GM19240 (cell line): ENCODE data around the gene EGLN1.

ENCODE experiments used
- DNase-seq: peaks from one replicate; pipeline ENCODE4 v3.0.0; 2011; ENCODE audit warnings: low spot score; ENCODE audit not compliant: insufficient read length

Gene EGLN1

DNA sequence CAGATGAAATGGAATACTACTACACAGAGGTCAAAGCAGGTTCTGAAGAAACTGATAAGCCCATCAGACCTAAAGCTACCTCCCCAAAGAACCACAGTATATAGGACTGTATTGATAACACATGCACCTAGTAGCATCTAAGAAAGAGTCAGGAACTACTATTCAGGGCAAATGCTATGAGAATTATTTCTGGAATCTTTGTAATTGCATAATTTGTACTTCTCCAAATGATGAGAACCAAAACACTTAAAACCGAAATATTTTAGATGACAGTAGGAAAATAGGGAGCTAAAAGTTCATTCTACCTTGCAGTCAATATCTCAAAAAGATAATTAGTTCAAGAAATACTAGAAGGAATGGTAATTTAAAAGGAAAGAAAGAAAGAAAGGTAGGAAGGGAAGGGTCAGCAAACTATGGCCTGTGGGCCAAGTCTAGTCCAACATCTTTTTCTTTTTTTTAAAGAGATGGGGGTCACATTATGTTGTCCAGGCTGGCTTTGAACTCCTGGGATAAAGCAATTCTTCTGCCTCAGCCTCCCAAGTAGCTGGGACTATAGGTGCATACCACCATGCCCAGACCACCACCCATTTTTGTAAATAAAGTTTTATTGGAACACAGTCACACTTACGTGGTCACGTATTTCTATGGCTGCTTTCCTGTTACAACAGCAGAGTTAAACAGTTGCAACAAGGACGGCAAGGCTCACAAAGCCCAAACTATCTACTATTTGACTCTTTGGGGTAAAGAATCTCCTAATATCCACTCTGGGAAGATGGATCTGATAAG, 24.0 kb downstream of the EGLN1 start:
- no peak for DNase-seq

DNA sequence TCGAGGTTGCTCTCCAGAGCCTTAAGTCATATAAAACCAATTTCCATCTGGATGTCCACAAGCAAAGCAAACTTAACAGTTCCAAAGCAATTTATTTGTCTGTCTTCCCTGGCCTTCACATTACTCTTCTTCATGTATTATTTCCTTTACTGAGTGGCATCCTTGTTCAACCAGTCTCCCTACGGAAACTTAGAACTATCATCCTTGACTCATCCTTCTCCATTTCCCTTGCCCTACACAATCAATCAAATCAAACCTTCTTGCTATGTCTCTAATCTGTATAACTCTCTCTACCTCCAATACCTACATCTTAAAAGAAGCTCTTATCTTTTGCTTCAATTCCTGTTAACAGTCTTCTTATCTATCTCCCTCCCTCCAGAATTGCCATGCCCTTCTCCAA, 25.4 kb downstream of the EGLN1 start:
- no peak for DNase-seq

DNA sequence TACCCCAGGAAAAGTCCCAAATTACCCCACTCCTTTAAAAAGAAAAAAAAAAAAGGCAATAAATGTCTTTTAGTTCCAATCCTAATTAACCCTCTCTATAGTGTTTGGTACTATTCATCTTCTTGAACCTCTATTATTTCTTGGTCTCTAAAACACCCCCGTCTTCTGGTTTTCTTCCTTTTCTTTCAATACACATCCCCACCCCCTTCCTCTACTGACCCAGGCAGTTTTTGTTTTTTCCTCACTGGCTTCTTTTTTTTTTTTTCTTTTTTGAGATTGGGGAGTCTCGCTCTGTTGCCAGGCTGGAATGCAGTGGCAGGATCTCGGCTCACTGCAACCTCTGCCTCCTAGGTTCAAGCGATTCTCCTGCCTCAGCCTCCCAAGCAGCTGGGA, 26.1 kb downstream of the EGLN1 start:
- no peak for DNase-seq

DNA sequence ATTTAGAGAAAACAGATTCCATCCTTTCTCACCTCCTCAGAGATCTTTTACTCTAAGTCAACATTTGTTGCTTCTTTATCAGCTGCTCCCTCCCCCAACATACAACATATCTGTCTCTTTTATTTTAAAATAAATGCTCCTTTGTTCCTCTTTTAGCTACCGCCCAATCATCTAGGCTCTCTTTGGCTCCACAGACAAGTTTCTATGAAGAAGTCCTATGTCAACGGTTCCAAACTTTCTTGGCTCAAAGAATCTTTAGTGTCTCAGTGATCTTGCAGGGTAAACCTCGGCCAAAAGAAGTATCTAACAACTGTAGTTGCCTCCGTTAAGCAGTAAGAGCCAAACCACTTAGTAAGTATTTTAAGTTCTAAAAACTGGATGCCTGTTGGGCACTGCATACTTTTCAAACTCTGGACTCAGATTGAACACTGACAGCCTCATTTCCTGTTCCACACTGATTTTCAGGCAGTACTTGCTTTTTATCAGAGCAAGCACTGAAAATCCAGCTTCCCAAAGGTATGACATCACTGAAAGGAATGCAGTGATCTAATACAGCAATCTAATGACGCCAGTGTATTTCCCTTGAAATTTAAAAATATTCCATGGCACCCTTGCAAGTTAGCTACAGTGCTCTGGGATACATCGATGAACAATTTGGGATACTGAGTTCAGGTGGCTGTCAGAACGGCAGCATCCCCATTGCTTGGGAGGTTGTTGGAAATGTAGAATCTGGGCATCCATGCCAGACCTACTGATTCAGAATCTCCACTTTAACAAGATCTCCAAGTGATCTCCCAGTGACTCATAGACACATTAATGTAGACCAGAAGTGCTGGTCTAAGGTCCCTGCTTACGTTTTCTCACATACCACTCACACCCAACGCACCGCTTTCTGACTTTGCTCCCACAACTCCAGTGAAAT, 26.8 kb downstream of the EGLN1 start:
- no peak for DNase-seq

DNA sequence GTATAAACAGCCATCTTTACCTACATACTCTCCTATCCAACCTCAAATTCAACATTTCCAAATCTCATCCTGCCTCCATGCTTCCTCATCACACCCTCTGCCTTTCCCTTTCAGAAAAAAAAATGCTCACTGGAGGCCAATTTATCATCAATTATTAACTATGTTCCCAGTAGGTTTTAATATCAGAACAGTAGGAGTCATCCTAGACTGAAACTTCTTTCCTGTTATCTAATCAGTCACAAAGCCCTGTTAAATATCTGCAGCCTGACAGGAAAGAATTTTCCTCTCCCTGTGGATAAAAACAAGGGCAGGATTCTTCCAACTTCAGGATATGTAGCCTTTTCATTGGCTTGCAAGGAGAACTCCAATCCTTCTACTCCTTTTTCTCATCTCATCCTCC, 28.4 kb downstream of the EGLN1 start:
- no peak for DNase-seq

DNA sequence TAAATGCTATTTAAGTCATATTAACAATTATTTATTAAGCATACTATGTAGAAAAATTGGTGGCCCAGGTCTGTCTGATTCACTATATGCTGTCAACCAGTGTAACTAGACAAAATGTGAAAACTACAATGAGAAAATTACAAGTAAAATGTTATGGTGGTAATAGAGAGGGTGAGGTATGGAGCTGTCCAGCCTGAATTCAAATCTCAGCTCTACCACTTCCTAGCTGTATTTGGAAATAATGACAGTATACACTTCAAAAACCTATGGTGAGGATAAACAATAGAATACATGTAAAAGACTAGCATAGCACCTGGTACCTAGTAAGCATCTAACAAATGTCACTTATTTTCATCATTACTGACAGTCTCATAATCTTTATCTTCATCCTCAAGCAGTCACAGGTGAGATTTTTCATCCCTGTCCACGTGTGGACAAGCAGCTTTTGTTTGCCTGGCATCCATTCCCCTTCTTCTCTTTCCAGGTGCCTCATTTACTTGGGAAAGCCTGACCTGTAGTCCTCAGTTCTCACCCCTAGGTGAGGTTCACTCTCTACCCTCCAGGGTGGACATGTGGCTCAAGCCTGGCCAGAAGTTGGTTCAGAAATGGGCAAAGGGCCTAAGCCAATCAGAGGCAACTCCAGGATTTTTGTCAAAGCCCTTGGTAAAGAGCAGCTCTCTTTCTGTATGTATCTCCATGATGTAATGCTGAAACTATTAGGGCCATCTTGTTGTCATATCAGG, 29.5 kb downstream of the EGLN1 start:
- DNase-seq, result no peak

DNA sequence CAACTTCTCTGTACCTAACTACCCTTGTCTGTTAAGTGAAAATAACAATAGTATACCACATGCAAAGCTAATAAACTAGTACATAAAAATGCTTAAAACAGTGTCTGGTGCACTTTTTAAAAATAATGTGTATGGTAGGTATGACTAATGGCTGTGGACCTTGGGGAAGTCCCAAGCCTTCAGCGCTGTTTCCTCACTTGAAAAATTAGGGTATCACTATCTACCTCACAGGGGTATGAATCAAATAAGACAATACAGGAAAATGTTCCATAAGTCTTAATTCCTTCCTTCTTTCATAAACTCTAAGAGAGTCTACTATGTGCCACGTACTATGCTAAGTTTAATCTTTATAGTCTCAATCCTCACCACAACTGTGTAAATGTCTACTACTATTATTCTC, 32.0 kb downstream of the EGLN1 start:
- no peak for DNase-seq

DNA sequence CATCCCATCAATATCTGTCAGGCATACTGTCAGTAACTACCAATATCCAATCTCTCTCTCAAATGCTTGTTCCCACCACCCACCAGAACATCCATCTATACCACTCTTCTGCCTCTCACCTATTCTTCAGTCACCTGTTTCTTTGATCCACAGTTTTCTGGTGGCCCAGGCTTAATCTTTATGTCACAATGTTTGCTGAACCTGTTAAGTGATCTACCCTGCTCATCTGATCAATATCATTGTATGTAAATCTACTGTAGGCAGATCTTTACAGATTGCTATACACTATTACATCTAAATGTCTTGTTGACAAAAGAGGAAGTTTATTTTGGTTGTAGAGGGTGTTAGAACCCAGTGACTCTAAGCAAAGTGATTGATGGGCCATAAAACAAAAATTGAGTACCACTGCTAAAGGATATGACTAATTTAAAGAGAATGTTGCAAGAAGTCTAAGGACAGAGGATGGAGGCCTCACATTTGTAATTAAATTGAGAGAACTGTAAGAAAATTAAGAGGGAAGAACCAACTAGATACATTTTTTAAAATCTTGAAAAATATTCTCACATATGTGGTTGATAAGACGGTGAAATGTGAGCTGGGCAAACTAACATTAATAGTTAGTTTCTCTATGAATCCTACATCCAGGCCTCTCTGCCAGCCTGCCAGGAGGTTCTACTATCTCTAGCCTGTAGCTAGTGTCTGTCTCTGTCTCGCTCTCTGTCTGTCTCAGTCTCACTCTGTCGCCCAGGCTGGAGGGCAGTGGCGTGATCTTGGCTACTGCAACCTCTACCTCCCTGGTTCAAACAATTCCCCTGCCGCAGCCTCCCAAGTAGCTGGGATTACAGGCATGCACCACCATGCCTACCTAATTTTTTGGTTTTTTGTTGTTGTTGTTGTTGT, 34.1 kb downstream of the EGLN1 start:
- no peak for DNase-seq

DNA sequence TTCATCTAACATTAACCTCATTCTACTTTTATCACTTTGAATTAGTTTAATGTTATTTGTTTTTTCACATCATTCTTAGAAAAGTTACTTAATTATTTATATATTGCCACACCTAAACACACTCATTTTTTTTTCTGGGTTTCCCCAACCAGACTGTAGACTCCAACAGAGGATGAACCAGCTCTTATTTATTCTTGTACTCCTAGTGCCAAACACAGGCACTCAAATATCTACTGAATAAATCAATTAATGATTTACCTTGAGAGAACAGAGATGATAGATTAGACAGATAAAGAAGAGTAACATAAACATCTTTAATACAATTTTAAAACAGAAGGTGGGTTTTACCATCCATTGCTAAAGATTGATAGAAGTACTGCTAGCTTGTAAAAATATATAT, 35.6 kb downstream of the EGLN1 start:
- no peak for DNase-seq

DNA sequence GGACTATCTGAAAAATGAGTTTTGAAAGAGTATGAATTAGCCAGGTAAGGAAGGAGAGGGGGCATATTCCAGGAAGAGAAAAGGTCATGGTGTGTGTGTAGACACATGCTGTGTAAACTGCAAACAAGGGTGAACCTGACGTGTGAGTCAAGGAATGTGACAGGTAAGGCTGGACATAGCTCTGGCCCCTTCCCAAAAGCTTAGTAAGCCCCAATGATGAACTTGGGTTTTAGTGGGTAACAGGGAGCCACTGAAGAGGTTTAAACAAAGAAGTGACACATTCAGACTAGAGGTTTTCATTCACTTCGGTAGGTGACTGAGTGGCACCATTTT, 36.7 kb downstream of the EGLN1 start:
- no peak for DNase-seq

DNA sequence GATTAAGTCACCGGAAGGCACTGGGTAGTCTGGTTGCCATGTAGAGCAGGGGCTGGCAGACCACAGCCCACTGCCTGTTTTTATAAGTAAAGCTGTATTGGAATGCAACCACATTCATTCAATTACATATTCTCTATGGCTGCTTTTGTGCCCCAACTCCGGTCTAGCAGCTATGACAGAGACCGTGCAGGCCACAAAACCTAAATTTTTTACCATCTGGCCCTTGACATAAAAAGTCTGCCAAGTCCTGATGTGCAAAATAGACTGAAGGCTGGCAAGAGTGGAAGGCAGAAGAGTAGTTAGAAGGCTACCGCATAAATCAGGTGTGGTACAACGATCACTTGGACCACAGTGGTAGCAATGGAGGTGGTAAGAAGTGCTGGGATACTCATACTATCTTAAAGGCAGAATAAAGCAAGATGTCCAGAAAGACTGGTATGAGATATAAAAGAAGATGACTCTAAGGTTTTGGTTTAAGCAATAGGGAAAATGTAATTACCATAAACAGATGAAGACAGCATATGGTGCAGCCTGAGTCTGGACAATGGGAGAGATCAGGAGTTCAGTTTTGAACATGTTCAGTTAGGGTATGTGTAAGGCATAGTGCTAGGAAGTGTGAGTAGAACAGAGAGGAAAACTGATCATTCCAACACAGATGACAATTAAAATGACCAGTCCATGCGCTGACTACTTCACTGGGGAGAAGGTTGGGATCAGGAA, 37.2 kb downstream of the EGLN1 start:
- no peak for DNase-seq

DNA sequence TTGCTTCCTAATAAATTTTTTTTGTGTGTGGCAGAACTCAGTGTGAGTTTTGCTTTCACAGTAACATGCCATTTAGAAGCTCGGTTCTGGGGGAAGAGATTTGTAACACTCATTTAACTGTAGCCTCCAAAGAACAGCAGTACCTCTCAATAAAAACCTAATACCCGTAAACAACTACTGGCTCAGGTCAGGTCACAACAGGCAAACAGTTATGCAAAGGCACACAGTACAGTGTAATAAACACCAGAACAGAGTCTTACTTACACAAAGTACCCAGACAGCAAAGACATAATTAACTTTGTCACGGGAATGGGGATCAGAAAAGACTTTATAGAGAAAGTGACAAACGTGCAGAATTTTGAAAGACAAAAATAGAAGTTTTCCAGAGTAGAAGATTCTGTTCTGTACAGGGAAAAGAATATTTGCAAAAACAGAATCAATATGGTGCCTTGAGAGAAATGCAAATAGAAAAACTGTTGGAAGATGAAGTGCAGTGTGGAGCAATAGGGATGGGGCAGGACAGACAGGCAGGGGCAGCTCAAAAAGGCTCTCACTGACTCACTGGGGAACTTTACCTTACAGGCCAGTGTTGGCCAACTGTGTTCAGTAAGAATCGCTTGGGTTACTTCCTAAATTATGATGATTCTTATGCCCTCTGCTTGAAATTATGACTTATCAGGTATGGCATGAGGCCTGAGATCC, 38.8 kb downstream of the EGLN1 start:
- DNase-seq, result no peak

DNA sequence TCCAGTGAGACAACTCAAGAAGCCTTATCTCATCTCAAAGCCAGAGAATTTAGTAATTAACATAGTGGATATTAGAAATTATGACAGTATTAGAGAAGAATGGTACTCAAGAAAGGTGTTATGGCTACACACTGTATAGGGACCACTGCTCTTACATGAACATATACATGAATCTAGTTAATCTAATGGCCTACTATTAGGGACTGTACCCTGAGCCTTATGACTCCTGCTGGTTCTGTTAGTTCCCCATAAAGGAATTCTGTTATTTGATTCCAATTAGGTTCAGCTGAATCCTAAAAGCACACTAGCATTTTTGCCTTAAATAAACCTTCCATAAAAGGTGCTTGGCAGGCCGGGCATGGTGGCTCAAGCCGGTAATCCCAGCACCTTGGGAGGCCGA, 39.7 kb downstream of the EGLN1 start:
- DNase-seq, result no peak

DNA sequence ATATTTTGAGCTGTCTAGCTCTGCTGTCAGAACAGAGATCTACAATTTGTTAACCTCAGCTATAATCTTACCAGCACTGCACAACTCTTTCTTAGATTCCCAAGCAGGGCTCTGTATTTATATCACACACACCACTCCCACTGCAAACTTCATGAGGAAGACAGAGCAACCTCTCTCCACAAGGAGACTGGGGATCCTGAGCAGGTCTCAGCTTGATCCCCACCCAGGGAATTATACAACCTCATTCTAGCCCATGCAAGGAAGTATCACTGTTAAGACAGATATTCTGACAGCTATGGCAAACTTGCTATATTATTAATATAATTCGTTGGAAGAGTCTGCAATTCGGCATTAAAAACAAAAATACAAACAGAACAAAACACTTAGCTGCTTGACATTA, 40.4 kb downstream of the EGLN1 start:
- DNase-seq, result no peak

DNA sequence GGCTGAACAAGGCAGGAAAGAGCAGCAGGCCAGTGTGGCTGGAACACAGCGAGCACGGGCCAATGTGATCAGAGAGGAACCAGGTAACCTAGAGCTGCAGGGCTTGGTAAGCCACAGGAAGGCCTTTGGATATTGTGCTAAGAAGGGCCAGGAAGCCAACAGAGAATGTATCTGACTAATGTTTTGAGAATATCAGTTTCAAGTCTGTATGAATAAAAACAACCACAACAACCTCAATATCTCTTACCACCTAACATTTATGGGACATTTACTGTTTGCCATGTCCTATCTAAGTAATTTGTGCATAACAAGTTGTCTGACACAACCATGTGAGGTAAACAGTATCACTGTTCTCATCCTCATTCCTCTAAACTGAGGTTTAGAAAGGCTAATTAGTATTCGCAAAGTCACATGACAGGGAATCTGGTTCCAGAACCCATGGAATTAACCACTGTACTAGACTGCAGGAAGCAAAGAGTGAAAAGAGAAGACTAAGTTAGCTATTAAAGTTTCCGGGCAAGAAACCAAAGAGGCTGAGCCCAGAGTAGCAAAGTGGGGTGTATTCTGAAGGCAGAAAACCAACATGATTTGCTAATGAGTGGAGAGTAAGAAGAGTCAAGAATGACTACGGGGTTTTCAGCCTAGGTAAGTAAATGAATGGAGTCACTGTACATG, 45.1 kb downstream of the EGLN1 start:
- DNase-seq, result no peak

DNA sequence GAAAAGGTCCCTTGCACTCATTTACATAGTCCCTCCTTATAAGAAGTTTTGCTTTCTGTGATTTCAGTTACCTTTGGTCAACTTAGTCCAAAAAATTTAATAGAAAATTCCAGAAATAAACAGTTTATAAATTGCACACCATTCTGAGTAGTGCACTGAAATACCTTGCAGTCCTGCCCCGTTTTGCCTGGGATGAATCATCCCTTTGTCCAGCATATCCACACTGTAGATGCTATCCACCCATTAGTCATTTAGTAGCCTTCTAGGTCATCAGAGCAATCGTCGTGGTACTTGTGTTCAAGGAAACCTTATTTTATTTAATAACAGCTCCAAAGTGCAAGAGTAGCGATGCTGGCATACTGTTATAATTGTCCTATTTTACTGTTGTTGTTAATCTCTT, 46.0 kb downstream of the EGLN1 start:
- DNase-seq, result no peak

DNA sequence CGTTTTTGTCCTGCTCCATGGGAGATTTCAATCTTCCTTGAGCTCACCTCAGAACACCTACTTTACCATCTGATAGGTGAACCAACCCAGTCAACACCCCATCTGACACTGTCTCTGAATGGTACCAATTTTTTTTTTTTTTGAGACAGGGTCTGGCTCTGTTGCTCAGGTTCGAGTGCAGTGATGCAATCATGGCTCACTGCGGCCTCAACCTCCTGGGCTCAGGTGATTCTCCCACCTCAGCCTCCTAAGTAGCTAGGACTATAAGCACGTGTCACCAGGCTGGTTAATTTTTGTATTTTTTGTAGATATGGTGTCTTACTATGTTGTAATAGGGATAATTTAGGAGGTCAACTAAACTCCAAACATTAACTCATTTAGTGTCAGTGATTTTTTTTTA, 47.7 kb downstream of the EGLN1 start:
- DNase-seq, result no peak

DNA sequence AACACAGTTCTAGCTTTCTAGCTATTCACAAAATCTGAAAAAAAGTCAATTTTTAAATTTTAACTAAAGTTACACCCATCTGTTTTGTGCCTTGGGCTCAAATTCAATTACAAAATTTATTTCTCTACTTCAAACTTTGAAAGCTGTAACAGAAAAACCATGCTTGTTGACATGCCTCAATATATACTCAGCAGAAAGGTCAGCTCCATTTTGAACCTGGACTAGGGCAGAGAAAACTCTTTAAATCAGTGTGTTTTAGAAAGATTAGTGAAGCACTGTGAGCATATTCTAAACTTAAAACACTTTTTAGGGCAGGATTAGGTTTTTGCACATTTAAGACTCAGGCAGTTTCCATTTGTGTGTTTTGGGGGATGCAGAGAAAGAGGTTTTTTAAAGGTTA, 49.6 kb downstream of the EGLN1 start:
- no peak for DNase-seq

DNA sequence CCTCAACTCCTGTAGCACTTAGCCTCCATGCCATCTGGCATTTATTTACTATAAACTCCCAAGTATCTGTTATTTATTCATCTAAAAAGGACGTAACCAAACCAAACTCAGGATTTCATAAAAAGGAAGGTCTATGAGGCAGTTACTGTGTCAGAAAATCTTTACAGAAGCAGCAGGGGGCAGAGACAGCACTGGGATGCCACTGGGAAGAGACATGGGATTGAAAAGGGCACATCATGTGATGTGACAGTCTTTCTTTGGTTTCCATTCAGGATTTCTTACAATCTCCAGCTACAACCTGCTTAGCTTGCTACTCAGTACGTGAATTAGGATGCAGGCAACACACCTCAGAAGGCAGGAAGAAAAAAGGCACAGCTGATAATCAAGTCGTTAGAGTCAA, 52.8 kb downstream of the EGLN1 start:
- no peak for DNase-seq
